AG09309 (cell line): ENCODE measurements around the gene RFX4.

ENCODE experiments used
- DNase-seq: peaks from one replicate; pipeline ENCODE4 v3.0.0-alpha.2; 2010; ENCODE audit warnings: low read depth
- H3K4me3 ChIP-seq: 2 replicates; pipeline ENCODE4 v1.5.1; 2011; ENCODE audit warnings: mild to moderate bottlenecking, low read depth, low read length, moderate library complexity; ENCODE audit not compliant: control insufficient read depth
- CTCF ChIP-seq: IDR thresholded peaks from 2 replicates; pipeline ENCODE4 v1.5.1; 2011; ENCODE audit warnings: mild to moderate bottlenecking, low read depth, low read length, inconsistent platforms; ENCODE audit not compliant: insufficient read depth, control insufficient read depth; ENCODE audit errors: missing control alignments

RFX4 gene

GRCh38 chr12:106769078-106769477 is 186.3 kb downstream of the RFX4 start:
- no peak for DNase-seq
- no peak for TF ChIP-seq CTCF
- no peak overlapping the region for H3K4me3 ChIP-seq

GRCh38 chr12:106769546-106769945 is 186.7 kb downstream of the RFX4 start:
- TF ChIP-seq CTCF, result no peak
- H3K4me3 ChIP-seq, result no peak overlapping the region
- no peak for DNase-seq

- TF ChIP-seq CTCF, result no peak
- H3K4me3 ChIP-seq, result no peak overlapping the region
These were observed 188.6 kb downstream of the RFX4 start for GRCh38 chr12:106771425-106771824.

GRCh38 chr12:106773286-106774004 is 190.6 kb downstream of the RFX4 start:
- DNase-seq, result no peak
- TF ChIP-seq CTCF, result no peak
- peak overlapping the region; percentile 91 for H3K4me3 ChIP-seq

More at GRCh38 chr12:106771425-106771824, 188.6 kb downstream of the RFX4 start:
- DNase-seq, result no peak

- H3K4me3 ChIP-seq, result peak within 1 kb of the TSS; percentile 91
- peak; percentile 97 for DNase-seq
- TF ChIP-seq CTCF, result no peak
These were observed 191.4 kb downstream of the RFX4 start, which contains the start of gene RIC8B for GRCh38 chr12:106774005-106774807. RIC8B (plus strand) TSS chr12:106774682; CDS start chr12:106774746, 64 bp downstream.

GRCh38 chr12:106774808-106775524 is 192.2 kb downstream of the RFX4 start:
- H3K4me3 ChIP-seq, result peak overlapping the region; percentile 91
- TF ChIP-seq CTCF, result no peak
- no peak for DNase-seq
